Cortex of kidney (tissue), 1 donor: ENCODE measurements around the gene KLHDC9.

ENCODE experiments used
- DNase-seq: peaks from one replicate; lab custom pipeline; 2025; lab: John Stamatoyannopoulos, UW

KLHDC9 gene

DNA sequence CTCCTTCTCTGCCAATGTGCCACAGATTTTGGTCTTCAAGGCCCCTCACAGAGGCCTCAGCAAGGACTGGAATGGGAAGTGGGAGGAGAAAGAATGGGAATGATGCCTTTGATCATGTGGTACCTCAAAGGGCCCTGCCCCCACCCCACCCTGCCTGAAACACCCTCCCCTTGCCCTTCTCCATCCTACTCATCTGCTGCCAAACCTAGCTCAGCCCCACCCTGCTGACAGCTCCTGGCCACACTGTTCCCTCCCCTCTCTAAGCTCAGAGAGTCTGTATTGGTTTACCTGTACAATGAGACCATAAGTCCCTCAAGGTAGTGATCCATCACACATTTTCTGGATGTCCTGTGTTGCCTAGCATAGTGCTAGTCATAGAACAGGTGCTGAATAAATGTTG lies 21.8 kb upstream of the KLHDC9 start:
- DNase-seq: no peak

- DNase-seq: no peak
These were observed 20.7 kb upstream of the KLHDC9 start for GRCh38 chr1:161077426-161077825.

GRCh38 chr1:161079436-161080110 lies 18.6 kb upstream of the KLHDC9 start:
- DNase-seq: no peak

DNA sequence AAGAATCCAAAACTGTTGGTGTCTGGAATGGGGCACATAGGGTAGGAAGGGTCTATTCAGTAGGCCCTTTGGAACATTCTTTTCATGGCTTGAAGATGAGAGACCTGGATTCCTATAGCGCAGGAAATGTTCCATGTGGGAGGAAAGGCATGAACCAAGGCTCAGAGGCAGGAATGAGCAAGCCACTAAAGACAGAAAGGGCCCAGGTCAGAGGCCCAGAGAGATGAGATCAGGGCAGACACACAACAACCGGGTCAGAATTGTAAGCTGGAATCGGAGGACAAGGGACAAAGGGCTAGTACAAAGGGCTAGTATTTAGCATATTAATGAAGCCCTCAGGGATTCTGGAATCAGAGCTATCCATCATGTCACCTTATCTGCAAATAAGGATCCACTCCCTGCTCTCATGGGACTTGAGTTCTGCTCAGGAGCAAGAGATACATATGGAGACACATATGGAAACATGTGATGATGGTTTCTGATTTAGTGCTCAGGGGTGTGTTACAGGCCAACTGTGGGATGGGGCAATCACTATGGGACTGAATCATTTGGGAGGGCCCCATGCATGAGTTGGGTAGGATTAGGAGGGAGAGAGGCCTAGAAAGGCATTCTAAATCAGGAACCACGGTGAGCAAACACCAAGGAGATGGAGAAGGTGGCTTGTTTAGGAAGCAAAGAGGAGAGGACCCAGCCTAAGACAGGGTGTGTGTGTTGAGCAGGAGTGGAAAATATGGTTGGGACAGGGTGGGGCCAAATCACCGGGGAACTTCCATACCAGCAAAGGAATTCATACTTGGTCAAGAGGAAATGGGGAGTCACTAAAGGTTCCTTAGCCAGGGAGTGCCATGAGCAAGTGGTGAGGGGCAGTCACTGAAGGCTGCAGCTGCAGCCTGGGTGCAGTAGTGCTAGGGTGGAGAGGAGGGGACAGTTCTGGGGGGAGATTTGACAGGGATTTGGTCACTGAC lies 17.4 kb upstream of the KLHDC9 start:
- DNase-seq: no peak

- DNase-seq: no peak
These were observed 16.6 kb upstream of the KLHDC9 start for GRCh38 chr1:161081519-161081918.

GRCh38 chr1:161082483-161082882 lies 15.7 kb upstream of the KLHDC9 start:
- DNase-seq: no peak

GRCh38 chr1:161082996-161083747 lies 15.0 kb upstream of the KLHDC9 start:
- DNase-seq: no peak

DNA sequence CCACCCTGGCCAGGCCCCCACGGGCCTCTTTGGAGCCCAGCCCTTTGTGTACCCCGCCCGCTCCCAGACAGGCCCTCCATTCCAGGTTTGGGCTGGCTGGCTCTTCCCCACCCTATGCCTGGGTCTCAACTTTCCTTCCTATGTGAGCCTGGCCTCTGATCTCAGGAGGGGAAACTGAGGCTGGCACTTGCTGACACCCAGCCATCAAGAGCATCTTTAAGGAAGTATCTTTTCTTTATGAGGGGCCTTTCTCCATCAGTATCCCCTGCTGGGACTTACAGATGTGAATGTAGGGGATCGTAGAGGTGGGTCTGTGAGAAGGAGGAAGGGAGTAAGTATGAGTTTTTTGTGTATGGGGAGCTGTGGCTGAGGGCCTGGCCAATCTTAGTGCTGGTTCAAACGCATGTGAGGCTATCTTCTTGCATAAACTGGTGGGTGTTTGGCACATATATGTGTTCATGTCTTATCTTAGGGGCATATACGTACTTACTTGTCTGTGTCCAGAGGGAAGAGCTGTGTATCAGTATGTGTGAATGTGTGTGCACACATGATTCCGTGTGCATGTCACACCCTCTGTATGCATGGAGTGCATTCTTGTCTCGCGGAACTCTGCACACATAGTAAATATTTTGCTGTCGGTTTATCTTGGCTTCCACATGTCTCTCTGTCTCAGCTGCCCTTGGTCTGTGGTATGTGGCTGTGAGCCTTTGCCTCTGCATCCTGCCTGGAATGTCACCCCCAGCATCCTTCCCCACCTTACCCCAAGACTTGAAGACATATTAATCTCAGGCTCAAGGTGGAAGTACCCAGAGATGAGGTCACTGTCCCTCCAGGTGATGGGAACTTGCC lies 14.2 kb upstream of the KLHDC9 start:
- no peak for DNase-seq

DNA sequence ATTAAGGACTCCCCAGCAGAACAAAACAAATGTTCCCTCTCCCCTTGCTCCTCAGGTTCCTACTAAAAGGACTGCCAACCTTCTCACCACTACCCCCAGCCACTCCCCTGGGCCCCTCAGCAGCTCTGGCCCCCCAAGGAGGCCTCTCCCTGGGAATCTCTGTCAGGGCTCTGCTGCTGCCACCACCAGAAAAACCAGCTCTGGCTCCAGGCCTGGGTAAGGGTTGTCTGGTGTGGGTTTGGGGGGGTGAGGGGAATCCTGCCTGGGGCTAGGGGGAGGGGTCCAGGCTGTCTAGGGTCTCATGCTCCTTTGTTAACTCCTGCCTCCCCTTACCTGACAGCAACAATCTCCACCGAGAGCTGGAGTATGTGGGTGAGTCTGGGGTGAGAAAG lies 13.6 kb upstream of the KLHDC9 start:
- no peak for DNase-seq

- no peak for DNase-seq
These were observed 13.0 kb upstream of the KLHDC9 start for GRCh38 chr1:161085165-161085564.

- no peak for DNase-seq
These were observed 11.7 kb upstream of the KLHDC9 start for GRCh38 chr1:161086457-161086856.

DNA sequence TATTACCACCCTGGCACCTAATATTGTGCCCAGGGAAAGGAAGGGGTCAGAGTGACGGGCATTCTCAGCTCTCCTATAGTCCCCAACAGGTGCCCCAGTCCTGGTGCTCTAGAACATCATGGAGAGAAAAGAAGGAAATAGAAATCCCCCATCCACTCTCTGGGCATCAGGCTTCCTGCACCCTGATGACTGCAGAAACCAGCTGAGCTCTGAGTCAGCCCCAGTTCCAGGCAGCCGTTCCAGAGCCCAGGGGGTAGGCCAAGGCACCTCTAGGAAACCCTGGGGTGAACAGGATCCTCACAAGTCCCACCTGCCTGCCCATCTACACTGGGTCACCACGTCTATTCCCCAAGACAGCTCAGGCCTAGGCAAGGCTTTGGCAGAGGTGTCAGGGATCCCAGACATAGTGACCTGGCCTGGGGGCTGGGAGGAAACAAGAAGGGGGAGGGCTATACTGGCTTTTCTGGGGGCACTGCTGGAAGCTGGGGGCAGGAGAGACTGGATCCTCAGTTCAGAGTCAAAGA lies 9.5 kb upstream of the KLHDC9 start:
- no peak for DNase-seq

GRCh38 chr1:161089251-161089924 lies 8.8 kb upstream of the KLHDC9 start, which contains the start of gene NECTIN4:
NECTIN4 (minus strand) TSS chr1:161089558; CDS start chr1:161089296, 262 bp downstream.
- DNase-seq: no peak

GRCh38 chr1:161089938-161090337 lies 8.2 kb upstream of the KLHDC9 start:
- DNase-seq: no peak

GRCh38 chr1:161090617-161091016 lies 7.5 kb upstream of the KLHDC9 start:
- no peak for DNase-seq

GRCh38 chr1:161091093-161091492 lies 7.1 kb upstream of the KLHDC9 start:
- no peak for DNase-seq

- DNase-seq: no peak
These were observed 6.2 kb upstream of the KLHDC9 start for GRCh38 chr1:161091796-161092507.

GRCh38 chr1:161092621-161093028 lies 5.5 kb upstream of the KLHDC9 start:
- no peak for DNase-seq

- no peak for DNase-seq
These were observed 3.7 kb upstream of the KLHDC9 start for GRCh38 chr1:161094481-161094880.

DNA sequence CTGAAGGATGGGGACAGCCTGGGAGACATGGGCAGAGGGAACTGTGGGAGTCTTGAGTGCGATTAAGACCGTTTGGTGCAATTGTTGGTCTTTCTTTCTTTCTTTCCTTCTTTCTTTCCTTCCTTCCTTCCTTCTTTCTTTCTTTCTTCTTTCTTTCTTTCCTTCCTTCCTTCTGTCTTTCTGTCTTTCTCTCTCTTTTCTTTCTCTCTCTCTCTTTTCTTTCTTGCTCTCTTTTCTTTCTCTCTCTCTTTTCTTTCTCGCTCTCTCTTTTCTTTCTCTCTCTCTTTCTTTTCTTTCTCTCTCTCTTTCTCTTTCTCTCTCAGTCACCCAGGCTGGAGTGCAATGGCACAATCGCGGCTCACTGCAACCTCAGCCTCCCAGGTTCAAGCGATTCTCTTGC lies 2.9 kb upstream of the KLHDC9 start:
- DNase-seq: no peak
